MCF 10A (cell line): Measurements from ENCODE around the gene PRPF6. TPM values are rescaled to one million over a fixed set of nuclear protein-coding genes. Genes with fewer than 3 reads are reported as not detected.

Experiments used
- BruUV-seq: library from RNA; stranded (reverse); fragments of 400-500 nt; replicated peaks from 2 replicates; lab custom pipeline; 2021; lab: Mats Ljungman, UMichigan
- CTCF ChIA-PET: fragments of 300-600 bp; sonication (Branson Sonifier 250); formaldehyde crosslinking; extraction: SDS; loops from one replicate; lab custom pipeline; 2021; ENCODE audit warnings: antibody characterized with exemption, inconsistent platforms; lab: Yijun Ruan, JAX
- POLR2A ChIA-PET: fragments of 300-600, 350-650 bp; sonication (Branson Sonifier 250); formaldehyde crosslinking; extraction: SDS; loops from one replicate; lab custom pipeline; 2020; ENCODE audit warnings: antibody characterized with exemption, inconsistent platforms; lab: Yijun Ruan, JAX
- DNase-seq: peaks from one replicate; pipeline ENCODE4 v3.0.0-alpha.2; 2018; ENCODE audit not compliant: unreplicated experiment
- H3K27ac Mint-ChIP-seq: one replicate; pipeline ENCODE4 v1.8.0; 2022; ENCODE audit warnings: mild to moderate bottlenecking, low read depth, mixed read lengths; ENCODE audit not compliant: unreplicated experiment
- H3K27me3 Mint-ChIP-seq: one replicate; pipeline ENCODE4 v1.8.0; 2022; ENCODE audit warnings: mixed read lengths; ENCODE audit not compliant: insufficient read depth, unreplicated experiment
- H3K36me3 Mint-ChIP-seq: one replicate; pipeline ENCODE4 v1.8.0; 2022; ENCODE audit warnings: mild to moderate bottlenecking, moderate library complexity, mixed read lengths; ENCODE audit not compliant: insufficient read depth, unreplicated experiment
- H3K4me1 Mint-ChIP-seq: one replicate; pipeline ENCODE4 v1.8.0; 2022; ENCODE audit warnings: mixed read lengths; ENCODE audit not compliant: insufficient read depth, unreplicated experiment
- H3K4me3 Mint-ChIP-seq: one replicate; pipeline ENCODE4 v1.8.0; 2022; ENCODE audit warnings: mild to moderate bottlenecking, moderate library complexity, mixed read lengths; ENCODE audit not compliant: unreplicated experiment
- H3K9me3 Mint-ChIP-seq: one replicate; pipeline ENCODE4 v1.8.0; 2022; ENCODE audit warnings: mixed read lengths; ENCODE audit not compliant: unreplicated experiment
- intact Hi-C: fragments of 100-400 bp; cut with micrococcal nuclease; formaldehyde crosslinking; loops from 2 replicates; pipeline ENCODE4 v1.14.1; 2022
- total RNA-seq: library from RNA; stranded (reverse); gene quantifications from 2 replicates; pipeline ENCODE4 v1.2.3, GENCODE V29; 2022
- TF ChIP-seq, protein P1 (sequence below): fragments of 200-600 bp; IDR thresholded peaks from one replicate; pipeline ENCODE4 v1.8.0; 2022; ENCODE audit warnings: antibody characterized with exemption, mild to moderate bottlenecking; ENCODE audit not compliant: unreplicated experiment

The PRPF6 gene
- total RNA-seq, 1 experiment from 2014 or later = 70.9 TPM

DNA sequence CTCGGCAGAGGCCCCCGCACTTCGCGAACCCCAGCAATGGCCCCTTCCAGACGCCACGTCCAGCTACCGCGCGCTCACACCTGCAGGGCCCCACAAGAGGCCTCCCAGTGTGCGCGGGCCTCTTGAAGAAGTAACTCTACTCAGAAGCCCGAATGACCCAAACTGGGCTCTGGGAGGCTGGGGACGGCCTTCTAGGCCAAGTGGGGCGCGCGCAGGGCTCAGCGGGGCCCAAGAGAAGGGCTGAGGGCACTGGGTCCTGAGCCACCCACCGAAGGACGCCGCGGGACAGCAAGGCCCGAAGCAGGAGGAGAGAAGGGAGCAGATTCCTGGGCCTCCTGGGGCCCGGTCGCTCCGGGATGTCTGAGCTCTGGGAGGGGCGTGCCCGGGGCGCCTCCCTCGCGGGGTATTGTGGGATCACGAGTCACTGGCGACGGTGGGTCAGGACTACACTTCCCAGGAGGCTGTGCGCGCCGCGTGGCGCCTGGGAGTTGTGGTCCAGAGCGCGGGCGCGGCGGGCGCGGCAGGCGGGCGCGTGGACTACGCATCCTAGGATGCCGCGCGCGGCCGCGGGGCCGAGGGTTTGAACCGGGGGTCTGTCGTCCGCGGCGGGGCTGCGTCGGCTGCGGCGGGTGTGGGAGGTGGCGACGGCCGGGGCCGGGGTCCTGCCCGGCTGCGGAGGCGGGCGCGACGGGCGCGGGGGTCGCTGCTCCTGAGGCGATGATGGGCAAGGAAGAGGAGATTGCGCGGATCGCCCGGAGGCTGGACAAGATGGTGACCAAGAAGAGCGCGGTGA lies 81.9 kb downstream of the PRPF6 start, which contains the start of gene TCEA2:
Gene TCEA2, plus strand, starts transcription at position 603 of the 793 bp plus-strand sequence. Its CDS starts 115 bp downstream, at position 718.
- DNase-seq = peak; percentile 95
- POLR2A ChIA-PET = interaction anchor here (0.6 to 3.1 kb wide), 23 partner anchors 9 to 405 kb away, joined by 3 to 34 read pairs (median 6); partner anchors contain the start of genes ARFRP1, OPRL1, PCMTD2 and PRPF6
- TF ChIP-seq, protein P1, sequence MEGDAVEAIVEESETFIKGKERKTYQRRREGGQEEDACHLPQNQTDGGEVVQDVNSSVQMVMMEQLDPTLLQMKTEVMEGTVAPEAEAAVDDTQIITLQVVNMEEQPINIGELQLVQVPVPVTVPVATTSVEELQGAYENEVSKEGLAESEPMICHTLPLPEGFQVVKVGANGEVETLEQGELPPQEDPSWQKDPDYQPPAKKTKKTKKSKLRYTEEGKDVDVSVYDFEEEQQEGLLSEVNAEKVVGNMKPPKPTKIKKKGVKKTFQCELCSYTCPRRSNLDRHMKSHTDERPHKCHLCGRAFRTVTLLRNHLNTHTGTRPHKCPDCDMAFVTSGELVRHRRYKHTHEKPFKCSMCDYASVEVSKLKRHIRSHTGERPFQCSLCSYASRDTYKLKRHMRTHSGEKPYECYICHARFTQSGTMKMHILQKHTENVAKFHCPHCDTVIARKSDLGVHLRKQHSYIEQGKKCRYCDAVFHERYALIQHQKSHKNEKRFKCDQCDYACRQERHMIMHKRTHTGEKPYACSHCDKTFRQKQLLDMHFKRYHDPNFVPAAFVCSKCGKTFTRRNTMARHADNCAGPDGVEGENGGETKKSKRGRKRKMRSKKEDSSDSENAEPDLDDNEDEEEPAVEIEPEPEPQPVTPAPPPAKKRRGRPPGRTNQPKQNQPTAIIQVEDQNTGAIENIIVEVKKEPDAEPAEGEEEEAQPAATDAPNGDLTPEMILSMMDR = no peak
- H3K9me3 Mint-ChIP-seq = no peaks in the 10 kb centered on the region
- peaks cover 41% of the 10 kb centered on the region for H3K4me1 Mint-ChIP-seq
- H3K4me3 Mint-ChIP-seq = peak within 1 kb of the TSS; percentile 88
- CTCF ChIA-PET = interaction anchor here (1.1 to 13.7 kb wide), 3 partner anchors 7 to 82 kb away, joined by 7 to 284 read pairs (median 11); partner anchors contain the start of genes C20orf204 and PRPF6
- intact Hi-C loops = loop anchor here (5.0 kb wide), 1 partner anchor 80 kb away; the partner anchor contains the start of gene PRPF6
- H3K36me3 Mint-ChIP-seq = no peaks in the 10 kb centered on the region
- BruUV-seq = no TSS peak
- peak within 1 kb of the TSS; percentile 89 for H3K27ac Mint-ChIP-seq
- H3K27me3 Mint-ChIP-seq = no peaks in the 10 kb centered on the region

DNA sequence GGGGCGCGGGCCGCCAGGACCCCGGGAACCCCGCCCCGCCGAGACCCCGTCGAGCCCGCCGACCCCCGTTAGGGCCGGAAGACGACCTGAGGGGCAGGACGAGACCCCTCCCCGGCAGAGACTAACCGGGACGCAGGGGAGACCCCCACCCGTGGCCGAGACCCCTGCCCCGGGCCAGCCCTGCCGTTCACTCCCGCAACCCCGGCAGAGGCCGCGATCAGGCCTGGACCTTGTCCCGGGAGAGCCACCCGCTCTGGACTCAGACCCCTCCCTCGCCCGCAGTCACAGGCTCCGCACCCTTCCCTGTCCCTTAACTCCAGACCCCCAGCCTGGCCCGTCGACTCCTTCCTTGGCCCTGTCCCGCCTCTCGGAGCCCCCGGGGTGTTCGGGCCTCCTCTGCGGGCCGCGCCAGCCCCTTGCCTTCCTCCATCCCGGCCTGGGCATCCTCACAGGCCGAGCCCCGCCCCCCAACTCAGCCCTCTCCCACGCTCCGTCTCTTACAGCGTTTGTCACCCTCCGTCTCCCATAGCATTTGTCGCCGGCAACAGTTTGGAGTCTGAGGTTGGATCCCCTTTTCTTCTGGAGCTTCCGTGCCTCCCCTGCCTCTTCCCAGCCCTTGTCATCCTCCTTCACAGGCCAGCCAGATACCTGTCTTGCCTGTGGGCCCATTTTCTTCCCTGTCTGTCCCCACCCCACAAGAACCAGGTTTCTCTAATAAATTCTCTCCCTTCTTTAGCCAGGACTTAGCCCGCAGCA lies 82.6 kb downstream of the PRPF6 start:
- no peak for DNase-seq
- H3K27ac Mint-ChIP-seq = peak overlapping the region; percentile 68
- TSS peak; percentile 81 for BruUV-seq
- peaks cover 36% of the 10 kb centered on the region for H3K4me1 Mint-ChIP-seq
- no peaks in the 10 kb centered on the region for H3K36me3 Mint-ChIP-seq
- intact Hi-C loops = loop anchor here (5.0 kb wide), 1 partner anchor 81 kb away; the partner anchor contains the start of gene PRPF6
- ChIA-PET CTCF (interaction anchor here (1.6 to 13.7 kb wide), 4 partner anchors 18 to 82 kb away, joined by 6 to 284 read pairs (median 12); partner anchors contain the start of genes C20orf204 and PRPF6), POLR2A (interaction anchor here (0.6 to 3.1 kb wide), 26 partner anchors 9 to 542 kb away, joined by 3 to 34 read pairs (median 5); partner anchors contain the start of genes PCMTD2, PRPF6, RGS19 and RTEL1)
- TF ChIP-seq, protein P1 = no peak
- H3K27me3 Mint-ChIP-seq = no peaks in the 10 kb centered on the region
- peak overlapping the region; percentile 88 for H3K4me3 Mint-ChIP-seq
- no peaks in the 10 kb centered on the region for H3K9me3 Mint-ChIP-seq

DNA sequence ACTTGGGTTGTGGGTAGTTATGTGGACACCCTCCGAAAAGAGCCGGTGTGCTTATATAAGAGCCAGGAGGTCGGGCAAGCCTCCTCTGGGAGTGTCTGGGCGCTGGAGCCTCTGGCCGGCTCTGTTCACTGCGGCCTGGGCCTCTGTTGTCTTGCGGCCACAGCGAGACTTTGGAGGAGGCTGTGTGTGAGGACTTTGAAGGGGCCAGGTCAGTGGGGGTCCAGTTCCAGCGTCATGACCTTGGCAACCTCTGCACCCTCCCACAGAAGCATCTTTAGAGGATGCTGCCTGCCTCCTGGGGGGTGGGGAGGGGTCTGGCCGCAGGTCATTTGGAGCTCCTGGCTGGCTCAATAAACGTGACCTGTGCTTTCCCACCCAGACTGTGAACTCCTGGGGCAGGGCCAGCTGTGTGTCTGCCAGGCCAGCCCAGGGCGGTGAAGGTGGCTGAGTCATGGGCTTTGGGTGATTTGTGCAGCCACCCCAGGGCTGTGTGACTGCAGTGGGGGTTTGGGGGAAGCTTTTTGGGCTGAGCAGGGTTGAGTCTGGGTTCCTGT lies 83.3 kb downstream of the PRPF6 start:
- intact Hi-C loops = loop anchor here (5.0 kb wide), 1 partner anchor 82 kb away; the partner anchor contains the start of gene PRPF6
- Mint-ChIP-seq H3K27me3 (no peaks in the 10 kb centered on the region), H3K9me3 (no peaks in the 10 kb centered on the region), H3K4me3 (peak overlapping the region; percentile 88), H3K36me3 (no peaks in the 10 kb centered on the region), H3K4me1 (peaks cover 36% of the 10 kb centered on the region), H3K27ac (peak overlapping the region; percentile 68)
- ChIA-PET CTCF (interaction anchor here (0.7 to 1.9 kb wide), 4 partner anchors 18 to 57 kb away, joined by 3 to 14 read pairs (median 5); no protein-coding TSS in a partner anchor), POLR2A (interaction anchor here (0.7 to 2.0 kb wide), 11 partner anchors 12 to 543 kb away, joined by 3 to 11 read pairs (median 3); partner anchors contain the start of genes OPRL1, PRPF6, RGS19 and SAMD10)
- TF ChIP-seq, protein P1 = no peak
- no TSS peak for BruUV-seq
- DNase-seq = peak; percentile 72
